B cell (primary cell): ENCODE measurements around the gene NADK2. TPM values are rescaled to one million over a fixed set of nuclear protein-coding genes. Genes with fewer than 3 reads are reported as not detected.

Experiments
- ATAC-seq: fragments of 200-7000 bp; cut with Tn5 transposase; one replicate; pipeline ENCODE4 v1.10.0; 2021; ENCODE audit warnings: low read depth, mild to moderate bottlenecking, moderate number of reproducible peaks, moderate library complexity
- CTCF ChIA-PET: fragments of 350-600 bp; sonication (Branson Sonifier 250); formaldehyde crosslinking; loops from one replicate; lab custom pipeline; 2021; ENCODE audit warnings: antibody characterized with exemption, inconsistent platforms; lab: Charles Lee
- POLR2A ChIA-PET: fragments of 350-600 bp; sonication (Branson Sonifier 250); formaldehyde crosslinking; loops from one replicate; lab custom pipeline; 2021; ENCODE audit warnings: antibody characterized with exemption; lab: Charles Lee
- DNase-seq: peaks from one replicate; pipeline ENCODE4 v3.0.0; 2013
- H2AFZ ChIP-seq: 2 replicates; pipeline ENCODE4 v1.6.1; 2012; ENCODE audit warnings: mild to moderate bottlenecking, low read depth, low read length; ENCODE audit not compliant: insufficient read depth, poor library complexity, severe bottlenecking
- H3K27ac ChIP-seq, 2 donors: 1 replicate in 1 of 2; 2 replicates in 1 of 2; pipeline ENCODE4 v1.5.1; 2012 to 2013; ENCODE audit warnings: low read length in 2 of 2, mild to moderate bottlenecking in 2 of 2, moderate library complexity in 1 of 2
- H3K27me3 ChIP-seq, 4 experiments: fragments of 200-600 bp in 1 of 4; sonication (generic) in 1 of 4; replicated peaks in 1 of 4; 1 replicate in 2 of 4; 2 replicates in 2 of 4; pipeline versions ENCODE4 v1.6.1 to v1.7.0; 2013 to 2016; ENCODE audit warnings: low read length in 3 of 4, mild to moderate bottlenecking in 2 of 4, mixed read lengths in 1 of 4, moderate library complexity in 1 of 4; ENCODE audit not compliant: insufficient read depth in 4 of 4, control insufficient read depth in 3 of 4; ENCODE audit errors: control extremely low read depth in 1 of 4
- H3K36me3 ChIP-seq, 2 experiments: replicated peaks in 1 of 2; 1 replicate in 1 of 2; 2 replicates in 1 of 2; pipeline versions ENCODE4 v1.6.1 to v1.7.1; 2013; ENCODE audit warnings: low read length in 1 of 2; ENCODE audit not compliant: insufficient read depth in 2 of 2, control insufficient read depth in 1 of 2; ENCODE audit errors: control extremely low read depth in 1 of 2, extremely low read depth in 1 of 2
- H3K4me1 ChIP-seq, 2 donors: fragments of 200-600 bp in 1 of 2; sonication (generic) in 1 of 2; 1 replicate in 1 of 2; 2 replicates in 1 of 2; pipeline versions ENCODE4 v1.5.1 to v1.6.1; 2013 to 2017; ENCODE audit warnings: low read length in 2 of 2; ENCODE audit not compliant: control insufficient read depth in 2 of 2, insufficient read depth in 2 of 2
- H3K4me2 ChIP-seq: replicated peaks from 2 replicates; pipeline ENCODE3; 2012; ENCODE audit warnings: mild to moderate bottlenecking, low read depth, low read length; ENCODE audit not compliant: poor library complexity, severe bottlenecking
- H3K4me3 ChIP-seq, 5 experiments: fragments of 200-600 bp in 1 of 5; sonication (generic) in 1 of 5; 1 replicate in 3 of 5; 2 replicates in 2 of 5; pipeline versions ENCODE4 v1.5.1 to v1.7.0; 2011 to 2016; ENCODE audit warnings: low read length in 4 of 5, mild to moderate bottlenecking in 4 of 5, low read depth in 2 of 5, control low read depth in 1 of 5, moderate library complexity in 1 of 5; ENCODE audit not compliant: insufficient read depth in 1 of 5; ENCODE audit errors: control extremely low read depth in 1 of 5, extremely low read depth in 1 of 5
- H3K79me2 ChIP-seq: fragments of 200-600 bp; sonication (generic); one replicate; pipeline ENCODE4 v1.6.0; 2016; ENCODE audit warnings: low read length; ENCODE audit not compliant: control insufficient read depth, insufficient read depth
- H3K9ac ChIP-seq: fragments of 200-600 bp; sonication (generic); 2 replicates; pipeline ENCODE4 v1.6.1; 2017; ENCODE audit warnings: mild to moderate bottlenecking, low read length, moderate library complexity
- H3K9me3 ChIP-seq, 3 donors: one replicate each; pipeline versions ENCODE4 v1.6.1 to v1.7.1; 2013; ENCODE audit warnings: low read length in 2 of 3; ENCODE audit not compliant: control insufficient read depth in 2 of 3, insufficient read depth in 1 of 3; ENCODE audit errors: control extremely low read depth in 1 of 3
- H4K20me1 ChIP-seq: 2 replicates; pipeline ENCODE4 v1.6.0; 2012; ENCODE audit warnings: mild to moderate bottlenecking, low read length; ENCODE audit not compliant: insufficient read depth, control insufficient read depth, poor library complexity, severe bottlenecking
- H3K27ac Mint-ChIP-seq: one replicate; pipeline ENCODE4 v1.8.0; 2021; ENCODE audit warnings: mixed read lengths
- H3K27me3 Mint-ChIP-seq: one replicate; pipeline ENCODE4 v1.8.0; 2021; ENCODE audit warnings: mixed read lengths
- H3K4me1 Mint-ChIP-seq: one replicate; pipeline ENCODE4 v1.8.0; 2021; ENCODE audit warnings: mixed read lengths
- H3K4me3 Mint-ChIP-seq: one replicate; pipeline ENCODE4 v1.8.0; 2021; ENCODE audit warnings: mixed read lengths
- H3K9me3 Mint-ChIP-seq: one replicate; pipeline ENCODE4 v1.8.0; 2022; ENCODE audit warnings: mixed read lengths; ENCODE audit not compliant: insufficient read depth
- CTCF ChIP-seq: fragments of 200-600 bp; IDR thresholded peaks from one replicate; pipeline ENCODE4 v1.8.0; 2022; ENCODE audit warnings: antibody characterized with exemption, mild to moderate bottlenecking
- EZH2 ChIP-seq: IDR thresholded peaks from 2 replicates; pipeline ENCODE4 v1.6.1; 2012; ENCODE audit warnings: borderline replicate concordance, low read depth, mild to moderate bottlenecking, moderate library complexity, low read length; ENCODE audit not compliant: insufficient read depth, poor library complexity, severe bottlenecking
- WGBS: methylation state at CpG from one replicate; pipeline ENCODE4 v1.1.5; 2013; ENCODE audit warnings: missing lambda C conversion rate; ENCODE audit not compliant: insufficient coverage; 5-methylcytosine and 5-hydroxymethylcytosine counted together
- intact Hi-C: fragments of 100-400 bp; cut with micrococcal nuclease; formaldehyde crosslinking; loops from one replicate; pipeline ENCODE4 v1.10.0; 2022
- polyA plus RNA-seq: library from polyadenylated mRNA; depleted of rRNA; stranded (reverse); fragments of >200 nt; gene quantifications from 2 replicates; pipeline ENCODE4 v1.2.3, GENCODE V29; 2012
- total RNA-seq, 2 donors: library from RNA; stranded (reverse); fragments of 120-200 nt in 1 of 2; gene quantifications; 1 replicate in 1 of 2; 2 replicates in 1 of 2; pipeline versions ENCODE4 v1.2.3 to v1.2.4, GENCODE V29; 2013 to 2022

The NADK2 gene
- total and polyA plus RNA-seq, 2 donors (not counting 1 experiment from before 2014, with no cell fraction given) = 3.3 to 18.6 TPM

- Histone ChIP-seq H3K36me3 (peaks cover 1 to 19% of the 10 kb centered on the region in 2 experiments), H3K9ac (peak overlapping the region; percentile 66), H3K4me1 (peaks cover 19 to 25% of the 10 kb centered on the region in 2 donors), H3K79me2 (peaks cover 95% of the 10 kb centered on the region), H3K4me2 (peak overlapping the region; percentile 87), H3K27ac (peak overlapping the region in 1 of 2 donors; percentile 46), H4K20me1 (no peaks in the 10 kb centered on the region), H3K9me3 (no peaks in the 10 kb centered on the region), H2AFZ (peak overlapping the region; percentile 81), H3K27me3 (no peaks in the 10 kb centered on the region), H3K4me3 (peak overlapping the region; percentile 67 to 82 (median 78))
- Mint-ChIP-seq H3K4me3 (peak overlapping the region; percentile 95), H3K9me3 (no peaks in the 10 kb centered on the region), H3K27me3 (no peaks in the 10 kb centered on the region), H3K27ac (peak overlapping the region; percentile 87), H3K4me1 (peaks cover 45% of the 10 kb centered on the region)
- ATAC-seq (no peak), DNase-seq (no peak)
- 9% methylated on average over 20 of the region's 24 CpGs for WGBS
- TF ChIP-seq EZH2 = no peak
- TF ChIP-seq CTCF = no peak
- POLR2A ChIA-PET = interaction anchor here (1.0 to 2.3 kb wide), 2 partner anchors 89 to 572 kb away, joined by 3 to 15 read pairs; partner anchors contain the start of gene NADK2
- intact Hi-C loops = loop anchor here (1.0 to 2.0 kb wide), 3 partner anchors 90 to 724 kb away; partner anchors contain the start of gene NIPBL
- CTCF ChIA-PET = interaction anchor here (0.8 to 2.8 kb wide), 3 partner anchors 12 to 89 kb away, joined by 3 to 16 read pairs (median 5); partner anchors contain the start of gene NADK2
Measured at GRCh38 chr5:36152324-36153297, 89.1 kb downstream of the NADK2 start.
